HepG2 (cell line): ENCODE data around the gene RIMBP2.

Experiments used
- ASH2L ChIP-seq: fragments of 300-600, 200-600 bp; sonication (generic); IDR thresholded peaks from 2 replicates; pipeline ENCODE4 v1.7.0; 2017; ENCODE audit warnings: low read depth, mild to moderate bottlenecking, moderate library complexity, mixed read lengths, low read length; ENCODE audit not compliant: insufficient read length
- EP300 ChIP-seq, 3 experiments: sonication (generic) in 1 of 3; formaldehyde crosslinking in 1 of 3; IDR thresholded peaks; 2 replicates each; pipeline versions ENCODE4 v1.5.1 to v1.6.1; 2011 to 2020; ENCODE audit warnings: low read depth in 2 of 3, low read length in 2 of 3, borderline replicate concordance in 1 of 3, improper control_type of control experiment in 1 of 3, mild to moderate bottlenecking in 1 of 3, missing genetic modification reagents in 1 of 3, moderate library complexity in 1 of 3
- HOXA5 ChIP-seq: sonication (generic); formaldehyde crosslinking; IDR thresholded peaks from 2 replicates; pipeline ENCODE4 v1.4.0; 2020; ENCODE audit warnings: missing genetic modification reagents
- TCF12 ChIP-seq, 2 experiments: fragments of 450-650 bp in 1 of 2; sonication (generic) in 1 of 2; formaldehyde crosslinking in 1 of 2; IDR thresholded peaks; 2 replicates each; pipeline versions ENCODE4 v1.6.1 to v1.8.0; 2017 to 2022; ENCODE audit warnings: antibody characterized with exemption in 1 of 2, mild to moderate bottlenecking in 1 of 2, missing genetic modification reagents in 1 of 2, moderate library complexity in 1 of 2
- ZBTB4 ChIP-seq: sonication (generic); formaldehyde crosslinking; IDR thresholded peaks from 2 replicates; pipeline ENCODE4 v1.4.0; 2020; ENCODE audit warnings: missing genetic modification reagents, mild to moderate bottlenecking, borderline replicate concordance
- ZNF615 ChIP-seq: sonication (generic); formaldehyde crosslinking; IDR thresholded peaks from 2 replicates; pipeline ENCODE4 v1.5.0; 2020; ENCODE audit warnings: mild to moderate bottlenecking, missing genetic modification reagents, borderline replicate concordance
- ZNF83 ChIP-seq: sonication (generic); formaldehyde crosslinking; IDR thresholded peaks from 2 replicates; pipeline ENCODE4 v1.4.0; 2020; ENCODE audit warnings: missing genetic modification reagents, mild to moderate bottlenecking, borderline replicate concordance
- TF ChIP-seq, protein P1 (sequence below): sonication (generic); formaldehyde crosslinking; IDR thresholded peaks from 2 replicates; pipeline ENCODE4 v1.4.0; 2020; ENCODE audit warnings: missing genetic modification reagents

DNA sequence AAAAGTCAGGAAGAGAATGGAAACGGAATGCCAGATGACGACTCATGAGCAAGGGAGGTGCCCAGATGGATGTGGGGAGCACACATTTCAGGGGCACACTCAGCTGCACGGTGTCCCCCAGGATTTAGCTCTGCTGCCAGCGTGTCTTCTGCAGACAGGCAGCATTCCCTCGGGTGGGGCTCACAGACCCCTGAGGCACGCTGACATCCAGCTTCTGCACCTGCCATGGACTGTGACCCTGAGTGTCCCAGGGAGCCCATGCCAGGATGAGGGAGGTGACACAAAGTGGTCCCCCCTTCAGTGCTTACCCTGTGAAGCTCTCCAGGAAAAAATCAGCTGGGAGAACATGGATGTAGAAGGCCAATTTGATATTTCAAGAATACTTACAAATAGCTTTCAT lies 294.2 kb downstream of the RIMBP2 start:
- TF ChIP-seq ZBTB4 (CRISPR knock-in tag) (no peak), EP300 (IDR thresholded peaks at IDR 0.05; ENCODE audit: low read depth in 2 of 2, low read length in 2 of 2) (no peak), EP300 (CRISPR knock-in tag; IDR thresholded peaks at IDR 0.05; ENCODE audit: borderline replicate concordance) (no peak), TCF12 (IDR thresholded peaks at IDR 0.05) (no peak), TCF12 (CRISPR knock-in tag; IDR thresholded peaks at IDR 0.05) (no peak), ASH2L (no peak), ZNF83 (CRISPR knock-in tag) (no peak), ZNF615 (CRISPR knock-in tag) (no peak), HOXA5 (CRISPR knock-in tag) (no peak)
- TF ChIP-seq, protein P1, sequence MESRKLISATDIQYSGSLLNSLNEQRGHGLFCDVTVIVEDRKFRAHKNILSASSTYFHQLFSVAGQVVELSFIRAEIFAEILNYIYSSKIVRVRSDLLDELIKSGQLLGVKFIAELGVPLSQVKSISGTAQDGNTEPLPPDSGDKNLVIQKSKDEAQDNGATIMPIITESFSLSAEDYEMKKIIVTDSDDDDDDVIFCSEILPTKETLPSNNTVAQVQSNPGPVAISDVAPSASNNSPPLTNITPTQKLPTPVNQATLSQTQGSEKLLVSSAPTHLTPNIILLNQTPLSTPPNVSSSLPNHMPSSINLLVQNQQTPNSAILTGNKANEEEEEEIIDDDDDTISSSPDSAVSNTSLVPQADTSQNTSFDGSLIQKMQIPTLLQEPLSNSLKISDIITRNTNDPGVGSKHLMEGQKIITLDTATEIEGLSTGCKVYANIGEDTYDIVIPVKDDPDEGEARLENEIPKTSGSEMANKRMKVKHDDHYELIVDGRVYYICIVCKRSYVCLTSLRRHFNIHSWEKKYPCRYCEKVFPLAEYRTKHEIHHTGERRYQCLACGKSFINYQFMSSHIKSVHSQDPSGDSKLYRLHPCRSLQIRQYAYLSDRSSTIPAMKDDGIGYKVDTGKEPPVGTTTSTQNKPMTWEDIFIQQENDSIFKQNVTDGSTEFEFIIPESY (CRISPR knock-in tag), result no peak
